RPMI8226 (cell line): ENCODE measurements around the gene OPCML.

Experiments
- DNase-seq: peaks from one replicate; pipeline ENCODE4 v3.0.0-alpha.2; 2015

Gene OPCML

GRCh38 chr11:133164986-133165385 lies 367.3 kb downstream of the OPCML start:
- no peak for DNase-seq

GRCh38 chr11:133163463-133164419 lies 368.6 kb downstream of the OPCML start:
- DNase-seq: peak; percentile 50

GRCh38 chr11:133162227-133162626 lies 370.1 kb downstream of the OPCML start:
- no peak for DNase-seq

- DNase-seq: no peak
Measured at GRCh38 chr11:133160754-133161153, 371.5 kb downstream of the OPCML start.

- DNase-seq: no peak
Measured at GRCh38 chr11:133156986-133157745, 375.1 kb downstream of the OPCML start.

- DNase-seq: no peak
Measured at GRCh38 chr11:133154781-133155180, 377.5 kb downstream of the OPCML start.

- DNase-seq: no peak
Measured at GRCh38 chr11:133154076-133154475, 378.2 kb downstream of the OPCML start.

GRCh38 chr11:133153031-133153430 lies 379.3 kb downstream of the OPCML start:
- no peak for DNase-seq

- DNase-seq: no peak
Measured at GRCh38 chr11:133149698-133150097, 382.6 kb downstream of the OPCML start.

GRCh38 chr11:133147625-133148024 lies 384.7 kb downstream of the OPCML start:
- DNase-seq: no peak

- DNase-seq: no peak
Measured at GRCh38 chr11:133146697-133147306, 385.5 kb downstream of the OPCML start.

GRCh38 chr11:133137939-133138338 lies 394.4 kb downstream of the OPCML start:
- DNase-seq: no peak

GRCh38 chr11:133137270-133137669 lies 395.0 kb downstream of the OPCML start:
- no peak for DNase-seq

GRCh38 chr11:133136376-133136775 lies 395.9 kb downstream of the OPCML start:
- DNase-seq: no peak

- DNase-seq: peak; percentile 47
Measured at GRCh38 chr11:133134314-133135173, 397.8 kb downstream of the OPCML start.

GRCh38 chr11:133133606-133134005 lies 398.7 kb downstream of the OPCML start:
- DNase-seq: no peak

GRCh38 chr11:133133050-133133449 lies 399.3 kb downstream of the OPCML start:
- no peak for DNase-seq

- DNase-seq: no peak
Measured at GRCh38 chr11:133127741-133128140, 404.6 kb downstream of the OPCML start.

- DNase-seq: no peak
Measured at GRCh38 chr11:133123796-133124195, 408.5 kb downstream of the OPCML start.

GRCh38 chr11:133123366-133123765 lies 408.9 kb downstream of the OPCML start:
- DNase-seq: no peak

GRCh38 chr11:133122256-133122655 lies 410.0 kb downstream of the OPCML start:
- DNase-seq: no peak

GRCh38 chr11:133118563-133119268 lies 413.6 kb downstream of the OPCML start:
- DNase-seq: no peak
